HCT116 (cell line): Measurements from ENCODE around the gene NUDT22. TPM values are rescaled to one million over a fixed set of nuclear protein-coding genes. Genes with fewer than 3 reads are reported as not detected.

Experiments used
- ATAC-seq: fragments of 200-7000 bp; cut with Tn5 transposase; 2 replicates; pipeline ENCODE4 v1.9.1; 2020; ENCODE audit warnings: mild to moderate bottlenecking, moderate library complexity
- BruUV-seq: library from RNA; stranded (reverse); fragments of 400-500 nt; replicated peaks from 2 replicates; lab custom pipeline; 2021; lab: Mats Ljungman, UMichigan
- CTCF ChIA-PET: fragments of 300-600 bp; sonication (Branson Sonifier 250); formaldehyde crosslinking; loops from one replicate; lab custom pipeline; 2021; ENCODE audit warnings: antibody characterized with exemption; lab: Charles Lee
- POLR2A ChIA-PET: fragments of 300-600, 350-600 bp; sonication (Branson Sonifier 250); formaldehyde crosslinking; loops from one replicate; lab custom pipeline; 2021; ENCODE audit warnings: antibody characterized with exemption; lab: Charles Lee
- RAD21 ChIA-PET, 2 experiments: fragments of 300-600 bp; sonication (Branson Sonifier 250); formaldehyde crosslinking; loops; one replicate each; lab custom pipeline; 2023; ENCODE audit warnings: low total read pairs in 2 of 2; ENCODE audit not compliant: uncharacterized antibody in 2 of 2, unreplicated experiment in 2 of 2, low non-redundant PET in 1 of 2; lab: Charles Lee
- DNase-seq: peaks from one replicate; pipeline ENCODE4 v3.0.0-alpha.2; 2010; ENCODE audit warnings: low read depth, low spot score
- H2AFZ ChIP-seq: fragments of 200-600 bp; shearing (Covaris generic), sonication (generic); 2 replicates; pipeline ENCODE4 v1.6.1; 2017; ENCODE audit warnings: low read depth, mixed run types, mixed read lengths, antibody characterized with exemption, low read length; ENCODE audit not compliant: poor library complexity, severe bottlenecking
- H3K27ac ChIP-seq: 2 replicates; pipeline ENCODE4 v1.5.1; 2012; ENCODE audit warnings: low read depth, low read length
- H3K27me3 ChIP-seq: fragments of 200-600 bp; sonication (generic); 2 replicates; pipeline ENCODE4 v1.6.1; 2016; ENCODE audit warnings: mixed run types, low read length, mixed read lengths; ENCODE audit not compliant: insufficient read depth
- H3K36me3 ChIP-seq, 2 experiments: fragments of 200-500 bp in 1 of 2; fragments of 200-600 bp in 1 of 2; sonication (Bioruptor generic) in 1 of 2; sonication (generic) in 1 of 2; 2 replicates each; pipeline versions ENCODE4 v1.5.1 to v1.6.1; 2014 to 2016; ENCODE audit warnings: low read length in 2 of 2, inconsistent platforms in 1 of 2, mixed read lengths in 1 of 2, mixed run types in 1 of 2; ENCODE audit not compliant: insufficient read depth in 2 of 2, control insufficient read depth in 1 of 2
- H3K4me1 ChIP-seq, 2 experiments: fragments of 200-600 bp in 1 of 2; sonication (generic) in 1 of 2; 2 replicates each; pipeline versions ENCODE4 v1.5.1 to v1.6.1; 2012 to 2017; ENCODE audit warnings: low read length in 2 of 2, inconsistent platforms in 1 of 2, mild to moderate bottlenecking in 1 of 2, mixed read lengths in 1 of 2, mixed run types in 1 of 2, moderate library complexity in 1 of 2; ENCODE audit not compliant: insufficient read depth in 2 of 2, control insufficient read depth in 1 of 2
- H3K4me2 ChIP-seq: fragments of 200-600 bp; sonication (generic); 2 replicates; pipeline ENCODE4 v1.6.1; 2017; ENCODE audit warnings: mixed run types, low read length, mixed read lengths
- H3K4me3 ChIP-seq, 2 experiments: fragments of 200-600 bp in 1 of 2; sonication (generic) in 1 of 2; replicated peaks in 1 of 2; 2 replicates each; pipeline ENCODE4 v1.5.1; 2011 to 2016; ENCODE audit warnings: low read length in 2 of 2, control low read depth in 1 of 2, low read depth in 1 of 2, mild to moderate bottlenecking in 1 of 2, mixed read lengths in 1 of 2, mixed run types in 1 of 2
- H3K79me2 ChIP-seq: fragments of 200-600 bp; sonication (generic); 2 replicates; pipeline ENCODE4 v1.6.1; 2017; ENCODE audit warnings: mild to moderate bottlenecking, mixed run types, low read length, moderate library complexity, mixed read lengths; ENCODE audit not compliant: insufficient read depth
- H3K9ac ChIP-seq: fragments of 200-600 bp; sonication (generic); 2 replicates; pipeline ENCODE4 v1.6.1; 2016; ENCODE audit warnings: low read length, mixed read lengths
- H3K9me2 ChIP-seq: fragments of 200-600 bp; sonication (generic), shearing (Covaris generic); 2 replicates; pipeline ENCODE4 v1.6.1; 2017; ENCODE audit warnings: mixed run types, mild to moderate bottlenecking, moderate library complexity; ENCODE audit not compliant: insufficient read depth
- H3K9me3 ChIP-seq, 2 experiments: fragments of 200-500 bp in 1 of 2; fragments of 200-600 bp in 1 of 2; sonication (Bioruptor generic) in 1 of 2; sonication (generic) in 1 of 2; 2 replicates each; pipeline ENCODE4 v1.6.1; 2014 to 2017; ENCODE audit warnings: low read length in 2 of 2, mixed read lengths in 2 of 2, inconsistent platforms in 1 of 2, low read depth in 1 of 2, mild to moderate bottlenecking in 1 of 2, mixed run types in 1 of 2, moderate library complexity in 1 of 2; ENCODE audit not compliant: control insufficient read depth in 1 of 2, insufficient read depth in 1 of 2
- H4K20me1 ChIP-seq: fragments of 200-600 bp; sonication (generic), shearing (Covaris generic); 2 replicates; pipeline ENCODE4 v1.6.1; 2017; ENCODE audit warnings: mixed run types, mild to moderate bottlenecking, moderate library complexity; ENCODE audit not compliant: insufficient read depth
- EZH2 ChIP-seq: fragments of 200-600 bp; sonication (generic); IDR thresholded peaks from 2 replicates; pipeline ENCODE4 v1.6.1; 2017; ENCODE audit warnings: antibody characterized with exemption, mixed run types
- POLR2A ChIP-seq: IDR thresholded peaks from 2 replicates; pipeline ENCODE4 v1.7.0; 2011; ENCODE audit warnings: borderline replicate concordance; ENCODE audit not compliant: insufficient read depth, insufficient read length; ENCODE audit errors: extremely low read depth
- POLR2AphosphoS5 ChIP-seq: IDR thresholded peaks from 2 replicates; pipeline ENCODE4 v1.6.1; 2011; ENCODE audit warnings: mild to moderate bottlenecking, low read depth, low read length, moderate library complexity
- RAD21 ChIP-seq: IDR thresholded peaks from 2 replicates; pipeline ENCODE4 v1.6.1; 2012; ENCODE audit warnings: low read depth, mild to moderate bottlenecking
- ZFX ChIP-seq: fragments of 450-650 bp; IDR thresholded peaks from 2 replicates; pipeline ENCODE4 v1.6.1; 2017
- ZNF274 ChIP-seq: fragments of 200-500 bp; sonication (Bioruptor generic); IDR thresholded peaks from 2 replicates; pipeline ENCODE4 v1.6.1; 2014; ENCODE audit warnings: mild to moderate bottlenecking, low read depth, low read length, inconsistent platforms
- intact Hi-C: fragments of 100-400 bp; cut with micrococcal nuclease; formaldehyde crosslinking; loops from 2 replicates; pipeline ENCODE4 v1.10.0; 2022
- total RNA-seq: library from RNA; stranded (reverse); gene quantifications from one replicate; pipeline ENCODE4 v1.2.1, GENCODE V29; 2021; ENCODE audit not compliant: unreplicated experiment
- TF ChIP-seq, protein P1 (sequence below), 3 experiments: fragments of 200-600 bp in 1 of 3; sonication (generic) in 1 of 3; IDR thresholded peaks in 2 of 3; conservative IDR thresholded peaks in 1 of 3; 2 replicates each; pipeline ENCODE4 v1.5.1; 2012 to 2017; ENCODE audit warnings: low read depth in 2 of 3, low read length in 2 of 3, antibody characterized with exemption in 1 of 3, borderline replicate concordance in 1 of 3, control low read depth in 1 of 3, mild to moderate bottlenecking in 1 of 3, mixed read lengths in 1 of 3, mixed run types in 1 of 3, moderate library complexity in 1 of 3; ENCODE audit not compliant: insufficient read depth in 1 of 3

NUDT22 gene
- total RNA-seq, 1 experiment from 2014 or later: 70.9 TPM

DNA sequence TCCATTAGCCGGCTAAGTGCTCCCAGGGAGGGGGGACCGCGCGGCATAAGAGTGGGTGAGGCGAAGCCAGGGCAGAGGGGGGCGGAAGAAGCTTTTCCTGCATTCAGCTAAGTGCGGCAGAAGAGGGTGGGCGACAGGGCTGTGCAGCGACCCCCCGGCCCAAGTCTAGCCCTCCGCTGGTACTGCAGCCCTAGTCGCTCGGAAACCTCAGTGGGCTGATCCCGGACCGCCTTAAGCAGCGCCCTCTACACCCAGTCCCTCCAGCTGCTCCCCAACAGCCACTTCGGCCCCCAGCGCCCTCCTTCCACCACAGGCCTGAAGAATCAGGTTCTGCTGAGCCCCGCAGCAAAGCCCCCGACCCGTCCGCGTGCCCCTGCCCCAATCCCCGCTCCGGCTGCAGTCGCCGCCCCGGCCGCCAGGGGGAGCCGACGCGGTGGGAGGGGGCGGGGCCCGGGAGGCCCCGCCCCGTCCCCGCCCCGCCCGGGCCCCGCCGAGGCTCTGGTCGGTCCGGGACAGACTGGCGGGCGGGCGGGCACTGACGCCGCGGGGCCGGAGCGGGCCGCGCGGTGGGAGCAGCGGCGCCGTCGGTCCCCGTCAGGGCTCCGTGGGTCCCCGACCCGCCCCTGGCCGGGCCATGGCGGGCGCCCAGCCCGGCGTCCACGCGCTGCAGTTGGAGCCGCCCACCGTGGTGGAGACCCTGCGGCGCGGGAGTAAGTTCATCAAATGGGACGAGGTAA is 25.1 kb downstream of the NUDT22 start, which contains the start of gene PLCB3:
TSS of gene PLCB3 (plus strand) at position 515 of the 737 bp plus-strand sequence. CDS start at position 635, 120 bp downstream.
- Histone ChIP-seq H3K4me1 (peaks cover 24 to 61% of the 10 kb centered on the region in 2 experiments), H3K9me2 (no peaks in the 10 kb centered on the region), H3K9ac (peak within 1 kb of the TSS; percentile 97), H3K4me2 (peak within 1 kb of the TSS; percentile 95), H3K27ac (peak within 1 kb of the TSS; percentile 89), H3K27me3 (no peaks in the 10 kb centered on the region), H3K36me3 (peaks cover 6 to 20% of the 10 kb centered on the region in 2 experiments; a peak in 3 of 4 replicates), H2AFZ (no peak within 1 kb of the TSS), H3K4me3 (peak within 1 kb of the TSS; percentile 96 to 98), H3K79me2 (peaks cover 37% of the 10 kb centered on the region), H4K20me1 (no peaks in the 10 kb centered on the region), H3K9me3 (no peaks in the 10 kb centered on the region)
- ChIA-PET RAD21 (interaction anchor here in 1 of 2 experiments (1.3 kb wide), 1 partner anchor 47 kb away, joined by 4 read pairs; no protein-coding TSS in a partner anchor), CTCF (interaction anchor here (1.1 to 1.8 kb wide), 7 partner anchors 10 to 105 kb away, joined by 3 to 11 read pairs (median 4); partner anchors contain the start of genes FKBP2, NUDT22 and TRPT1), POLR2A (interaction anchor here (0.9 to 1.9 kb wide), 3 partner anchors 16 to 66 kb away, joined by 3 to 10 read pairs (median 7); partner anchors contain the start of genes PRDX5 and TRMT112)
- DNase-seq (no peak), ATAC-seq (peak; percentile 59)
- TF ChIP-seq POLR2A (peak; percentile 66), RAD21 (no peak), ZNF274 (no peak), ZFX (peak; percentile 20; the same call in 1 of the 2 replicates), POLR2AphosphoS5 (peak; percentile 87), EZH2 (no peak)
- TF ChIP-seq, protein P1, sequence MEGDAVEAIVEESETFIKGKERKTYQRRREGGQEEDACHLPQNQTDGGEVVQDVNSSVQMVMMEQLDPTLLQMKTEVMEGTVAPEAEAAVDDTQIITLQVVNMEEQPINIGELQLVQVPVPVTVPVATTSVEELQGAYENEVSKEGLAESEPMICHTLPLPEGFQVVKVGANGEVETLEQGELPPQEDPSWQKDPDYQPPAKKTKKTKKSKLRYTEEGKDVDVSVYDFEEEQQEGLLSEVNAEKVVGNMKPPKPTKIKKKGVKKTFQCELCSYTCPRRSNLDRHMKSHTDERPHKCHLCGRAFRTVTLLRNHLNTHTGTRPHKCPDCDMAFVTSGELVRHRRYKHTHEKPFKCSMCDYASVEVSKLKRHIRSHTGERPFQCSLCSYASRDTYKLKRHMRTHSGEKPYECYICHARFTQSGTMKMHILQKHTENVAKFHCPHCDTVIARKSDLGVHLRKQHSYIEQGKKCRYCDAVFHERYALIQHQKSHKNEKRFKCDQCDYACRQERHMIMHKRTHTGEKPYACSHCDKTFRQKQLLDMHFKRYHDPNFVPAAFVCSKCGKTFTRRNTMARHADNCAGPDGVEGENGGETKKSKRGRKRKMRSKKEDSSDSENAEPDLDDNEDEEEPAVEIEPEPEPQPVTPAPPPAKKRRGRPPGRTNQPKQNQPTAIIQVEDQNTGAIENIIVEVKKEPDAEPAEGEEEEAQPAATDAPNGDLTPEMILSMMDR (IDR thresholded peaks at IDR 0.05 in 2 of 3, conservative IDR thresholded peaks at IDR 0.05 in 1 of 3; ENCODE audit: borderline replicate concordance in 1 of 3, insufficient read depth in 1 of 3, low read depth in 2 of 3, low read length in 2 of 3): peak in 2 of 3 experiments; percentile 52 to 66; a peak in 4 of 6 replicates
- intact Hi-C loops: loop anchor here (2.0 kb wide), 1 partner anchor 54 kb away; the partner anchor contains the start of gene ESRRA
- BruUV-seq: no TSS peak
